ENCODE measurements around the gene POLR1H.

Gene POLR1H

DNA sequence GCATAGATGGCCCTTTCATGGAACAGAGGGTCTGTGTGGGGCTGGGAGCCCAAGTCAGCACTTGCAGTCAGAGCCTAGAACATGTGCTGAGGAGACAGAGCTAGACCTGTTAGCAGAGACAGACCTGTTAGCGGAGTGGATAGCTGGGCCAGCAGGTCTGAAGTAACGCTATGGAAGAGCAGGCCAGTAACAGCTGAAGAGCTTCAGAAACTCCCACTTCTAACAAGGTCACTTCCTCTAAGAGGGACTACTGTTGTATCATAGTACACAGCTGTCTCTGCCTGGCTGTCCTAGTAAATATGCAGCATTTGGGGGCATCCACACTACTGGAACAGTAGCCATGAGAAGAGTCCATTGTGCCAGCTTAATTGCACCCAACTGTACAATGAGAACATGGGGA, 41.2 kb upstream of the POLR1H start:
- no peak for ATAC-seq
- TF ChIP-seq OSR1 (CRISPR knock-in tag; IDR thresholded peaks at IDR 0.05) = no peak
- no peak for TF ChIP-seq TCF4 (CRISPR knock-in tag; IDR thresholded peaks at IDR 0.05; ENCODE audit: borderline replicate concordance)
- TF ChIP-seq TSHZ2 (CRISPR knock-in tag; IDR thresholded peaks at IDR 0.05) = no peak
- no peak for TF ChIP-seq ISL1 (CRISPR knock-in tag; IDR thresholded peaks at IDR 0.05)
- TF ChIP-seq, protein P1, sequence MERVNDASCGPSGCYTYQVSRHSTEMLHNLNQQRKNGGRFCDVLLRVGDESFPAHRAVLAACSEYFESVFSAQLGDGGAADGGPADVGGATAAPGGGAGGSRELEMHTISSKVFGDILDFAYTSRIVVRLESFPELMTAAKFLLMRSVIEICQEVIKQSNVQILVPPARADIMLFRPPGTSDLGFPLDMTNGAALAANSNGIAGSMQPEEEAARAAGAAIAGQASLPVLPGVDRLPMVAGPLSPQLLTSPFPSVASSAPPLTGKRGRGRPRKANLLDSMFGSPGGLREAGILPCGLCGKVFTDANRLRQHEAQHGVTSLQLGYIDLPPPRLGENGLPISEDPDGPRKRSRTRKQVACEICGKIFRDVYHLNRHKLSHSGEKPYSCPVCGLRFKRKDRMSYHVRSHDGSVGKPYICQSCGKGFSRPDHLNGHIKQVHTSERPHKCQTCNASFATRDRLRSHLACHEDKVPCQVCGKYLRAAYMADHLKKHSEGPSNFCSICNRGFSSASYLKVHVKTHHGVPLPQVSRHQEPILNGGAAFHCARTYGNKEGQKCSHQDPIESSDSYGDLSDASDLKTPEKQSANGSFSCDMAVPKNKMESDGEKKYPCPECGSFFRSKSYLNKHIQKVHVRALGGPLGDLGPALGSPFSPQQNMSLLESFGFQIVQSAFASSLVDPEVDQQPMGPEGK (CRISPR knock-in tag; IDR thresholded peaks at IDR 0.05; ENCODE audit: borderline replicate concordance) = no peak

DNA sequence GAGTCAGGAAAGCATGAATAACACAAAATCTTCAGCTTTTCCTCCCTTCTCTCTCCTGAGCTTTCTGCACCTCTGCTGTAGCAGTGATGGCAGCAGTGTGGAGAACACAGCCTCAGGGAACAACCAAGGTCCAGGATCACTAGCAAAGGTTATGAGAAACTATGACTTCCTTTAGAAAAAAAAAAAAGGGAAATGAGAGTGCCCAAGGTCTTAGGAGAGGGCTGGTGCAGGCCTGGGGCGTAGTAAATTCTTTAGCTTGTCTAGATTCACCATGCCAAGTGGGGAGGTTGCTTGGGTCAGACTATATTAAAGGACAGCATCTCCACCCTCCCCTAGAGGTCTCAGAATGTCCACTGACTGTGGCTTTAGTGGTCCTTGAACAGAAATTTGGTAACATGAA, 40.4 kb upstream of the POLR1H start:
- ATAC-seq = no peak
- TF ChIP-seq OSR1 (CRISPR knock-in tag; IDR thresholded peaks at IDR 0.05) (no peak), ZFP30 (CRISPR knock-in tag; IDR thresholded peaks at IDR 0.05) (no peak), CREB5 (CRISPR knock-in tag; IDR thresholded peaks at IDR 0.05; ENCODE audit: low read depth) (no peak), RARB (CRISPR knock-in tag; IDR thresholded peaks at IDR 0.05) (no peak), ARNTL (CRISPR knock-in tag; IDR thresholded peaks at IDR 0.05; ENCODE audit: borderline replicate concordance, low read depth) (no peak), BACH2 (CRISPR knock-in tag; IDR thresholded peaks at IDR 0.05; ENCODE audit: borderline replicate concordance) (no peak), ZFP3 (CRISPR knock-in tag; IDR thresholded peaks at IDR 0.05) (no peak), ESRRG (CRISPR knock-in tag; IDR thresholded peaks at IDR 0.05) (no peak), TSHZ2 (CRISPR knock-in tag; IDR thresholded peaks at IDR 0.05) (no peak), GLIS3 (CRISPR knock-in tag; IDR thresholded peaks at IDR 0.05) (no peak), ISL1 (CRISPR knock-in tag; IDR thresholded peaks at IDR 0.05) (no peak), TCF4 (CRISPR knock-in tag; IDR thresholded peaks at IDR 0.05; ENCODE audit: borderline replicate concordance) (no peak), SNAI2 (CRISPR knock-in tag; IDR thresholded peaks at IDR 0.05) (no peak)
- TF ChIP-seq, protein P1 (CRISPR knock-in tag; IDR thresholded peaks at IDR 0.05; ENCODE audit: borderline replicate concordance) = no peak
- TF ChIP-seq, protein P2, sequence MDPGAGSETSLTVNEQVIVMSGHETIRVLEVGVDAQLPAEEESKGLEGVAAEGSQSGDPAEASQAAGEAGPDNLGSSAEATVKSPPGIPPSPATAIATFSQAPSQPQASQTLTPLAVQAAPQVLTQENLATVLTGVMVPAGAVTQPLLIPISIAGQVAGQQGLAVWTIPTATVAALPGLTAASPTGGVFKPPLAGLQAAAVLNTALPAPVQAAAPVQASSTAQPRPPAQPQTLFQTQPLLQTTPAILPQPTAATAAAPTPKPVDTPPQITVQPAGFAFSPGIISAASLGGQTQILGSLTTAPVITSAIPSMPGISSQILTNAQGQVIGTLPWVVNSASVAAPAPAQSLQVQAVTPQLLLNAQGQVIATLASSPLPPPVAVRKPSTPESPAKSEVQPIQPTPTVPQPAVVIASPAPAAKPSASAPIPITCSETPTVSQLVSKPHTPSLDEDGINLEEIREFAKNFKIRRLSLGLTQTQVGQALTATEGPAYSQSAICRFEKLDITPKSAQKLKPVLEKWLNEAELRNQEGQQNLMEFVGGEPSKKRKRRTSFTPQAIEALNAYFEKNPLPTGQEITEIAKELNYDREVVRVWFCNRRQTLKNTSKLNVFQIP (CRISPR knock-in tag; IDR thresholded peaks at IDR 0.05; ENCODE audit: borderline replicate concordance, low read depth) = no peak

DNA sequence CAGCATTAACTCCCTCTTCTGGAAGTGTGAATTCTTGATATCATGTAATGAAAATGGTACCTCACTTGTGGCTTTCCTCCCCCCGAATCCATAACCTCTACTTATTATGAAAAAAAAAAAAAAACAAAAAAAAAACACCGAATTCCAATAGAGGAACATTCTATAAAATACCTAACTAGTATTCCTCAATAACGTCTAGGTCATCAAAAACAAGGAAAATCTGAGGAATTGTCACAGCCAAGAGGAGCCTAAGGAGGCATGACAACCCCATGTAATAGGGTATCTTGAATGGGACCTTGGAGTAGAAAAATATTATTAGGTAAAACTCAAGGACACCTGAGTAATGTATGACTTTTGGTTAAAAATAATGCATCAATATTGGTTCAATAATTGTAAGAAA, 38.9 kb upstream of the POLR1H start:
- no peak for ATAC-seq
- TF ChIP-seq ZFP3 (CRISPR knock-in tag; IDR thresholded peaks at IDR 0.05) (no peak), TSHZ2 (CRISPR knock-in tag; IDR thresholded peaks at IDR 0.05) (no peak), CREB5 (CRISPR knock-in tag; IDR thresholded peaks at IDR 0.05; ENCODE audit: low read depth) (no peak), ZNF8 (CRISPR knock-in tag; IDR thresholded peaks at IDR 0.05) (no peak), ZFP30 (CRISPR knock-in tag; IDR thresholded peaks at IDR 0.05) (no peak), PPARA (CRISPR knock-in tag; IDR thresholded peaks at IDR 0.05; ENCODE audit: borderline replicate concordance) (no peak), ZNF70 (CRISPR knock-in tag; IDR thresholded peaks at IDR 0.05) (no peak), SNAI2 (CRISPR knock-in tag; IDR thresholded peaks at IDR 0.05) (no peak), ESRRG (CRISPR knock-in tag; IDR thresholded peaks at IDR 0.05) (no peak), ZC3H10 (CRISPR knock-in tag; IDR thresholded peaks at IDR 0.05) (no peak), ISL1 (CRISPR knock-in tag; IDR thresholded peaks at IDR 0.05) (no peak)

All from SK-N-SH treated with all-trans-retinoic acid at 6 μM for 48 hours (cell line).